PFSK-1 (cell line): ENCODE measurements around the gene DEDD2.

Experiments
- POLR2AphosphoS5 ChIP-seq: IDR thresholded peaks from 2 replicates; pipeline ENCODE4 v1.6.1; 2012; ENCODE audit warnings: low read depth, mild to moderate bottlenecking, control low read depth, low read length, moderate library complexity
- TAF1 ChIP-seq: IDR thresholded peaks from 2 replicates; pipeline ENCODE4 v1.6.1; 2012; ENCODE audit warnings: low read length, control low read depth, borderline replicate concordance; ENCODE audit not compliant: insufficient read depth

DNA sequence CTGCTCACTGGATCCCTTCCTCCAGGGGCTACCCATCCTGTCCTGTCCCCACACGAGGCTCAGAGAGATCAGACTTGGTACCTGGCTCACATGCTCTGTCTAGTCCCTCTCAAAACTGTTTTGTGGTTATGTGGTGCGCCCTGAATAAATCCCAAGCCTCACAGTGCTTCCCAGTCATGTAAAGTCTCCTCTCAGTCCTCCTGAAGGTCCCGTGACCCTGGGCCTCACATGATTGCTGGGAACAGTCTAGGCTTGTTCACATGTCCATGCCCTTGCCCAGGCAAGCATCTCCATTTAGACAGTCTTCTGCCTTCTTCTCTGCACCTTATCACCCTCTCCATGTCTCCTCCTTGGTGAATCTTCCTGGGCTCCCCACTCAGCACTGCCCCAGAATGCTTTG is 49.3 kb downstream of the DEDD2 start:
- no peak for TF ChIP-seq TAF1
- TF ChIP-seq POLR2AphosphoS5, result no peak
